ENCODE data around the gene FRMD3. TPM values are rescaled to one million over a fixed set of nuclear protein-coding genes. Genes with fewer than 3 reads are reported as not detected.

Gene FRMD3
- total RNA-seq: 2.2 and 3.2 TPM in 2 replicates

DNA sequence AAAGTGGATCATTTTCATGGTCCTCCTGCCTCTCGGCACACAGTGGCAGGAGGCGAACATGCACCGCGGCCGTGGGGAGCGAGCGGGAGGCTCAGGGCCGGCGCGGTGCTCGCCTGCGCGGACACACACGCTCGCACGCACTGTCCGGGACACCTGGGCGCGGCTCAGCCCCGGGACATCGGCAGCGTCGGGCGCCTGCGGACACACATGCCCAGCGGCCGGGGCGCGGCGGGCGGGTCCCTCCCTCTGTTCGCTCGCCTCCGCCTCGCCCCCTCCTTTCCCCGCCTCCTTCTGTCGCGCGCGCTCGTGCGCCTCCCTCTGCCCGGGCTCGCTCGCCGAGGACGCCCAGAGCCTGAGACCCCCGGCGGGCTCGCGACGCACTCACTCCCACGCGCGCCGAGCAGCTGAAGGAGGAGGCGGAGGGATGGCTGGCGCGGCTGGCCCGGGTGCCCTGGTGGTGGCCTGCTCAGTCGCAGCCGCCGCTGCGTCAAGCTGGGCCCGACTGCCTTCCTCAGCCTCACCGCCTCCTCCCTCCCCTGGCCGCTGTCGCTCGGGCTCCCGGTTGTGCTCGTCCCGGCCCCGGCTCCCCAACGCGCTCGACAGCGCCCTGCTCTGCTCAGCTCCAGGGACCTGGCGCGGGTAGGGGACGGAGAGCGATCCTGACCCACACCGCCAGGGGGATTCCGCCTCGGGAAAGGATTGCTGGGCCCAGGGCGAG, at the start of gene FRMD3:
Gene FRMD3, minus strand, starts transcription at position 230 of the 718 bp plus-strand sequence. Its CDS starts 170 bp downstream, at position 60.

Other genes with a start within 250 kb of the FRMD3 start
- 5.0 and 7.1 TPM in 2 replicates for gene IDNK, start 84.7 kb upstream of the FRMD3 start, total RNA-seq
- 65.1 and 146 TPM in 2 replicates for gene UBQLN1, start 169.6 kb upstream of the FRMD3 start, total RNA-seq